Measurements from ENCODE around the gene PLXNA1.

PLXNA1 gene

DNA sequence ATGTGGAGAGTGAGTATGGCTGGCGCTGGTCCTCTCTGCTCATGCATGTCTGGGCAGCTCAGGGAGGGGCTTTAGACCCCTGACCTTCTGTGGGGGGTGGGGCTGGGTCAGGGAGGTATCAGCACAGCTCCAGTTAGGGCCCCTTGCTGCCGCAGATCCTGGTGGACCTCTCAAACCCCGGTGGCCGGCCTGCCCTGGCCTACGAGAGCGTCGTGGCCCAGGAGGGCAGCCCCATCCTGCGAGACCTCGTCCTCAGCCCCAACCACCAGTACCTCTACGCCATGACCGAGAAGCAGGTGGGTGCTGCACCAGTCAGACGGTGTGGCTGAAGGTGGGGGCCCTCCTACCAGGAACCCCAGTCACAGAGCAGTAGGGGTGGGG lies 20.2 kb downstream of the PLXNA1 start:
- no peak for DNase-seq (ENCODE audit: low read depth)
- TF ChIP-seq, protein P1, sequence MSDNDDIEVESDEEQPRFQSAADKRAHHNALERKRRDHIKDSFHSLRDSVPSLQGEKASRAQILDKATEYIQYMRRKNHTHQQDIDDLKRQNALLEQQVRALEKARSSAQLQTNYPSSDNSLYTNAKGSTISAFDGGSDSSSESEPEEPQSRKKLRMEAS (IDR thresholded peaks at IDR 0.05; ENCODE audit: low read depth, low read length) = no peak
- TF ChIP-seq MYC (IDR thresholded peaks at IDR 0.05; ENCODE audit: low read depth, low read length) (no peak), POLR2A (IDR thresholded peaks at IDR 0.05; ENCODE audit: extremely low read depth, insufficient read length) (no peak)
- TF ChIP-seq, protein P2, sequence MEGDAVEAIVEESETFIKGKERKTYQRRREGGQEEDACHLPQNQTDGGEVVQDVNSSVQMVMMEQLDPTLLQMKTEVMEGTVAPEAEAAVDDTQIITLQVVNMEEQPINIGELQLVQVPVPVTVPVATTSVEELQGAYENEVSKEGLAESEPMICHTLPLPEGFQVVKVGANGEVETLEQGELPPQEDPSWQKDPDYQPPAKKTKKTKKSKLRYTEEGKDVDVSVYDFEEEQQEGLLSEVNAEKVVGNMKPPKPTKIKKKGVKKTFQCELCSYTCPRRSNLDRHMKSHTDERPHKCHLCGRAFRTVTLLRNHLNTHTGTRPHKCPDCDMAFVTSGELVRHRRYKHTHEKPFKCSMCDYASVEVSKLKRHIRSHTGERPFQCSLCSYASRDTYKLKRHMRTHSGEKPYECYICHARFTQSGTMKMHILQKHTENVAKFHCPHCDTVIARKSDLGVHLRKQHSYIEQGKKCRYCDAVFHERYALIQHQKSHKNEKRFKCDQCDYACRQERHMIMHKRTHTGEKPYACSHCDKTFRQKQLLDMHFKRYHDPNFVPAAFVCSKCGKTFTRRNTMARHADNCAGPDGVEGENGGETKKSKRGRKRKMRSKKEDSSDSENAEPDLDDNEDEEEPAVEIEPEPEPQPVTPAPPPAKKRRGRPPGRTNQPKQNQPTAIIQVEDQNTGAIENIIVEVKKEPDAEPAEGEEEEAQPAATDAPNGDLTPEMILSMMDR (IDR thresholded peaks at IDR 0.05; ENCODE audit: low read depth, low read length) = no peak
- H3K4me3 ChIP-seq (ENCODE audit: low read depth, low read length) = no peak overlapping the region

DNA sequence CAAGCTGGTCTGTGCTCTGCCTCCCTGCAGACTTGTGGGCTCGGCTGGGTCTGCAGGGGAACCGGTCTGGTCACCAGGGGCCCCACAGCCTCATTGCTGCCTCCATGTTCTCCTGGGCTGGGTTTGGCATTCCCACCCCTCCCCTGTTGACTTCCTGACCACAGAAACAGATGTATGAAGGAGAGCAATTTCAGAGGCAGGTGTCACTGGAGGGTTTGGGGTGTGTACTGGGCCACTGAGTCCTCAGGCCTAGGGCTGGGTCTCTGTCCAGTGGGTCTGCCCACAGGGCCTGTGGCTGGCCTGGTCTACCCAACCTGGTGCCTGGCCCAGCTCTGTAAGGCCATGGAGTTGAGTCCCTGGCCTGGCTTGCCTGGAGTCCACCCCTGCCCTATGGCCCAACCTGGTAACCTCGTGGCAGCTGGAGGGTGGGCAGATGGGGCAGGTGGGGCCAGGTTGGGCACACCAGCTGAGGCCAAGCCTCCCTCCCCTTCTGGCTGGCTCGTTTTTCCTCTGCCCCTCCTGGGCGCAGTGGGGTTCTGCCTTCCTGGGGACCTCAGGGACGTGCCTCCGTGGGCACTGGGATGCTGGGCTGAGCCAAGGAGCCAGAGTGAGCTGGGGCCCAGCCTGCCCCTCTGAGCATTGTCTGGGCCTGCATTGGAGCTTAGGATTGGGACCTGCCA lies 20.8 kb downstream of the PLXNA1 start:
- H3K4me3 ChIP-seq (ENCODE audit: low read depth, low read length) = no peak overlapping the region
- TF ChIP-seq, protein P1 (IDR thresholded peaks at IDR 0.05; ENCODE audit: low read depth, low read length) = no peak
- TF ChIP-seq, protein P2 (IDR thresholded peaks at IDR 0.05; ENCODE audit: low read depth, low read length) = no peak
- TF ChIP-seq MYC (IDR thresholded peaks at IDR 0.05; ENCODE audit: low read depth, low read length) (no peak), POLR2A (IDR thresholded peaks at IDR 0.05; ENCODE audit: extremely low read depth, insufficient read length) (no peak)
- no peak for DNase-seq (ENCODE audit: low read depth)

DNA sequence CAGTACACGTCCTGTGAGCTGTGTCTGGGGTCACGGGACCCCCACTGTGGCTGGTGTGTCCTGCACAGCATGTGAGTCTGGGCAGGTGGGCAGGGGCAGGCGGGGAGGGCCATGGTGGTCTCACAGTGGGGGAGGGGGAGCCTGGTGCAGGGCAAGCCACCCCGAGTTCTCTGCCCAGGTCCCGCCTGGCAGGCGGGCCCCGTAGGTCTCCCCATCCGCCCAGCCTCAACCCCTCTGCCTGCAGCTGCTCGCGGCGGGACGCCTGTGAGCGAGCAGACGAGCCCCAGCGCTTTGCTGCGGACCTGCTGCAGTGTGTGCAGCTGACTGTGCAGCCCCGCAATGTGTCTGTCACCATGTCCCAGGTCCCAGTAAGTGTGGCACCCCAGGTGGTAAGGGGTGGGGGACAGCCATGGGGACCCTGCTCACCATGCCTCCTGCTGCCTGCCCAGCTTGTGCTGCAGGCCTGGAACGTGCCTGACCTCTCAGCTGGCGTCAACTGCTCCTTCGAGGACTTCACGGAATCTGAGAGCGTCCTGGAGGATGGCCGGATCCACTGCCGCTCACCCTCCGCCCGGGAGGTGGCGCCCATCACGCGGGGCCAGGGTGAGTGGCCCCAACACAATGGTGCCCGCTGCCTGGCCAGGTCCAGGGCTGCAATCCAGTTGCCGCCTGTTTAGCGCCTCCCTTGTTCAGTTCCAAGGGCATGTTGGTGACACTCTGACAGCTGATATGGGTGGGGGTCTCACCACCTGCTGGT lies 21.9 kb downstream of the PLXNA1 start:
- H3K4me3 ChIP-seq (ENCODE audit: low read depth, low read length) = no peak overlapping the region
- TF ChIP-seq, protein P1 (IDR thresholded peaks at IDR 0.05; ENCODE audit: low read depth, low read length) = no peak
- TF ChIP-seq MYC (IDR thresholded peaks at IDR 0.05; ENCODE audit: low read depth, low read length) (no peak), POLR2A (IDR thresholded peaks at IDR 0.05; ENCODE audit: extremely low read depth, insufficient read length) (no peak)
- TF ChIP-seq, protein P2 (IDR thresholded peaks at IDR 0.05; ENCODE audit: low read depth, low read length) = no peak

DNA sequence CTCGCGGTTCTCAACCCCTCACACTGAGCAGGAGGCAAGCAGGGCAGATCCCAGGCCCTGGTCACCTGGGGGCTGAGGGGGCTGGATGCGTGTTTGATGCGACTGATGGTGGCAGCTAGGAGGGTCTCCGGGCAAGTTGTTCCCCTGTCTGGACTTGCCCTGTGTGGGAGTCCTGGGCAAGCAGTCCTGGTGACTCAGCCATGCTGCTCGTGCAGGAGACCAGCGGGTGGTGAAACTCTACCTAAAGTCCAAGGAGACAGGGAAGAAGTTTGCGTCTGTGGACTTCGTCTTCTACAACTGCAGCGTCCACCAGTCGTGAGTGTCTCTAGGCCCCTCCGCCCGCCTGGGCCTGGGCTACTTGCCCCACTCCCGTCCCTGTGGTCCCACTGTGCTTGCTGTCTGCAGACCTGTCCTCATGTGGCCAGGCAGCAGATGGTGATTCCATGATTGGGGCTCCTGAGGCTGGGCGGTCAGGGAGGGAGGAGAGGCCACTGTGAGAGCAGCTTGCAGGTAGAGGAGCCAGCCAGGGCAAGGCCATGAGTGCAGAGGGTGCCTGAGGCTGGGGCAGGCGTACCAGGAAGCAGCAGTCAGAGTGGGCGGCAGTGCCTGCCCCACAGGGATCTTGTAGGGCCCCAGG lies 23.1 kb downstream of the PLXNA1 start:
- TF ChIP-seq POLR2A (IDR thresholded peaks at IDR 0.05; ENCODE audit: extremely low read depth, insufficient read length) (no peak), MYC (IDR thresholded peaks at IDR 0.05; ENCODE audit: low read depth, low read length) (no peak)
- TF ChIP-seq, protein P2 (IDR thresholded peaks at IDR 0.05; ENCODE audit: low read depth, low read length) = no peak
- TF ChIP-seq, protein P1 (IDR thresholded peaks at IDR 0.05; ENCODE audit: low read depth, low read length) = no peak
- DNase-seq (ENCODE audit: low read depth) = no peak
- no peak overlapping the region for H3K4me3 ChIP-seq (ENCODE audit: low read depth, low read length)

More for the DNA sequence above, 21.9 kb downstream of the PLXNA1 start:
- no peak for DNase-seq (ENCODE audit: low read depth)

DNA sequence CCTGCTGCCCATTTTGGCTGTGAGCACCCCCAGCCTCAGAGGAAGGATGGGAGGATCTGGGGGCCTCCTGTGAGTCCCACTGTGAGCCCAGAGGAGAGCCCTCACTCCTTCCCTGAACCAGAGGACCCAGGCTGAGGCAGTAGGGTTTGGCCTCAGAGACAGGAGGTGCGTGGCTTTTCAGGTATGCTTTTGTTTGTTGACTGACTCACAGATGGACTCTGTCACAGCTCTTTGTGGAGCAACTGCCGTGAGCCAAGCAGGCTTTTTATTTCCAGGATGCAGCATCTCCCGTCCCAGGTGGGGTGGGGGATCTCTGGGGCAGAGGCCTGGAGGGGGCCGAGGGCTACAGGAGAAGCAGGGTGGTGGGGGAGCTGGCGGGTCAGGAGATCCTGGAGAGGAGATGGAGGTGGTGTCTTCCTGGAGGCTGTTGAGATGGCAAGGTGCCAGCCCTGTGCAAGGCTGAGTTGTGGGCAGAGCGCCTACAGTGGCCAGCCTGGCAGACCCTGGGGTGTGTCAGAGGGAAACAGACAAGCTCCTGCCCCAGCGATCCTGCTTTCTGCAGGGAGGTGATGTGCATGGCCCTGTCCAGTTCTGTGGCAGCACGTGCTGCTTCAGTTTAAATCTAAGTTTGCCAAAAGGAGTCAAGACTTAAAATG lies 24.0 kb downstream of the PLXNA1 start:
- TF ChIP-seq MYC (IDR thresholded peaks at IDR 0.05; ENCODE audit: low read depth, low read length) (no peak), POLR2A (IDR thresholded peaks at IDR 0.05; ENCODE audit: extremely low read depth, insufficient read length) (no peak)
- TF ChIP-seq, protein P1 (IDR thresholded peaks at IDR 0.05; ENCODE audit: low read depth, low read length) = no peak
- TF ChIP-seq, protein P2 (IDR thresholded peaks at IDR 0.05; ENCODE audit: low read depth, low read length) = no peak
- no peak for DNase-seq (ENCODE audit: low read depth)
- no peak overlapping the region for H3K4me3 ChIP-seq (ENCODE audit: low read depth, low read length)
